GM19023 (cell line): ENCODE results near the gene TENM4.

Experiments
- ATAC-seq: cut with Tn5 transposase; IDR thresholded peaks from one replicate; pipeline ENCODE4 v1.9.1; 2021; ENCODE audit warnings: mild to moderate bottlenecking, moderate library complexity; ENCODE audit not compliant: unreplicated experiment

The TENM4 gene

GRCh38 chr11:78773492-78773891 is 667.3 kb downstream of the TENM4 start:
- ATAC-seq = no peak

DNA sequence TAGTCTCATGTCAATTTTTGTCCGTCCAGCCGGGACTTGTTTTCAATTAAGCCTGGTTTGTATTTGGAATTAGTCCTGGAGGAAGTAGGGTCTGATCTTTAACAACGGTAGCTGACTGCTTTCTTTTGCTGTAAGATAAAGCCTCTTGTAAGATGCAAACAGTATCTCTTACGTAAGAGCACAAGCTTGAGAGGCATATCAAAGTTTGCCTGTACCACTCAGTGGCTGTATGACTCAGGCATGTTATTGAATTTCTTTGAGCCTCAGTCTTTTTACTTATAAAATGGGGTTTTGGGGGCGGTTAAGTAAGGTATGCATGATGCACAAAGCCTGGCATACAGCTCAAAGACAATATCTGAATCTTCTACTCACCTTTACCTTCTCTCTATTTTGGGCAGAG is 667.8 kb downstream of the TENM4 start:
- ATAC-seq = no peak

DNA sequence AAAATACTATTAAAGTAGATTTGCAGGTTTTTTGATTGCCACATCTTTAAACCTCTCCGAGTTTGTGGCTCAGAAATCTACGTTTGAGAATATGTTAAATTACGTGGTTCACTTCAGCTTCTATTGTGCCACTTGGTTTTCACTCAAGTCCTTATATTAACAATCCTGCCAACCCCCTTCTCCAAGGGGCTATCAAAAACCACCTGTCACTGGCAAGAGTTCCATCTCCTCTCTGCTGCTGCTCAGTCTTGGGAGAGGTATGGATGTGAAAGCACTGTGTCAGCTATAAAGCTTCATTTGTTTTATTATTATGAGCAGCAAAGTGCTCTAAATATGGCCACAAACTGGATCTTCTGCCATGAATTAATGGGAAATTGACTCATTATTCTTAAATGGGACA is 668.6 kb downstream of the TENM4 start:
- no peak for ATAC-seq

- ATAC-seq = no peak
These were observed 669.9 kb downstream of the TENM4 start for GRCh38 chr11:78770931-78771330.

DNA sequence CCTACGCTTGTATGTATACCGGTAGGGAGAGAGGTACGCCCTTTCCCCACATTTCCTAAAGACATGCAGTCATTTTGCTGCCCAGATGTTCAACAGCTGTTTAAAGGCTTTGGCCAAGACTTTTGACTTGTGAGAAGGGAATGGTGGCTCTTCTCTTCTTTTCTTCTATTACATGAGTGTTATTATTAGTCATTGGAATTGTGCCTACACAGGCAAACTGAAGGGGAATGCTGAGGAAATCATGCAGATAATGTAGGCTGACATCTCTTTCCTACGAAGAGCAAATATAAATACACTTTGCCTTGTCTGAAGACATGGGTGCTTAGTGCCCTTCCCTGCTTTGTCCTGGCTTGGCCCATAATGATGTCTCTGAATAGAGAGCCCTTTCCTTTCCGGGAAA is 671.9 kb downstream of the TENM4 start:
- no peak for ATAC-seq

GRCh38 chr11:78768345-78768744 is 672.5 kb downstream of the TENM4 start:
- no peak for ATAC-seq

DNA sequence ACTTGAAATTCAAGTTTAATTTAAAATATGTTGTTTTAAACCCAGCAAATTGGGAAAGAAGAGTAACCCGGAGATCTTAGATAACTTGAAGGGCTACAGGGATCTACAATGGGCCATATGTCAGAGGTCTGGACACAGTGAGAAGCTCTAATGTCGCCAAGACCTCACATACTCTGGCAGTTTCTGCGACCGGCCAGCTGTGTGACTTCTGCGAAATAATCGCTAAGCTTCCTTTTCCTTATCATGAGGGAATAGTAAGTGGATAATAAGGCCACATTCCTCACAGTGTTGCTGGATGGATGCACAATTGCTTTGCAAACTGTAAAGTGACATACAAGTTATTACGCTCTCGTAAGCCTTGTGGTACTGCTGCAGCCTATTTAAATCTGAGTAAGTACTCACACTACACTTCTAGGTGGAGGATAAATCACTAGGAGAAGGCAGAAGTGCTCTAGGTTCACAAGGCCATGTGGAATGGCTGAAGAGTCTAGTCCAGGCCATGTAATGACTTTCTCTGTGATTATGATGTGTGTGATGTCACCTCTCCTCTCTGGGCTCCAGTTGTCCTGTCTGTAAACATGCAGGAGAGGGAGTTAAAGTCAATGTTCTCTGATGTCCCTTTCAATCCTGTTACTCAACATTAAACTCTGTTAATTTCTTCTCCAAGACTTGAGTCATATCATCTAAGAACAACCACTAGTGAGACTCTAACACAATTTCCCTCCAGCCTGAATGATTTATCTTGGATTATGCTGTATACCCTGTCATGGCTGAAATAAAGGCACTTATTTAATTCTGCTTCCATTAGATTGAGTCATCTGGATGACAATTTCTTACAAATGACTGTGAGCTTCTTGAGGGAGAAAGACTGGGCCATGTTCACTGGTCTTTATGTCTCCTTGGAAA is 673.5 kb downstream of the TENM4 start:
- ATAC-seq = no peak

GRCh38 chr11:78764946-78765345 is 675.9 kb downstream of the TENM4 start:
- ATAC-seq = no peak

DNA sequence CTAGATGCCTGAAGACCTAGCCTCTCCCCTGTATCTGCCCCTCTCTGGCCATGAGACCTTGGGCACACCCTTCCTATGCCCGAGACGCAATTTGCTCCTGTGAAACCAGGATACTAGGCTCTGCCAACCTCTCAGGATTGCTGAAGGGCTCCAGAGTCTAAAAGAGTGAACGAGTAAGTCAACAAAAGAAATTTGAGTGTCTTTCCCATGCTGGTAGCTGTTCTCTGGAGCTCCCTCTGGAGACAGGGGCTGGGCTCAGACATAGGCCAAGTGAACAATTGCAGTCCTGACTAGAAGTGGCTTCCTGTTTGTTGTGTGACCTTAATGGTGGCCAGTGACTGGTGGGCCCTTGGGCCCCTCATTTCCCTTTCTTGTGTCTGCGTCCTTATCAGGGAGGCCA is 677.2 kb downstream of the TENM4 start:
- no peak for ATAC-seq

GRCh38 chr11:78762105-78762504 is 678.7 kb downstream of the TENM4 start:
- ATAC-seq = no peak

DNA sequence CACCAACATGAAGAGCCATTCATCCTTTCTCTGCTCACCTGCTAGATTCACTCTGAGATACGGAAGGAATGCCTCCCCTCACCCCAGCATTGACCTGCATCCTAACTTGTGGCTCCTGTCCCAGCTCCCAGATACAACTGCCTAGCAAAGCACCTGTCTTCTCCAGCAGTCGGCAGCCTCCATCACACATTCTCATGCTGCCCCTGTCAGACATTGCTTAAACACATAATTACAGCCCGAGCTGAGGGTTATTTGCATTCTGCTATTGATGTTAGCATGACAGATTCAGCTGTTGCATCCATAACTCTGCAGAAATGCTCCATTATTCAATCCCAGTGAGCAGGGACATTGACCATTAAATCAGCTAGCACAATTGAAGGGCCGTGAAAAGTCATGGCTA is 681.8 kb downstream of the TENM4 start:
- ATAC-seq = no peak

DNA sequence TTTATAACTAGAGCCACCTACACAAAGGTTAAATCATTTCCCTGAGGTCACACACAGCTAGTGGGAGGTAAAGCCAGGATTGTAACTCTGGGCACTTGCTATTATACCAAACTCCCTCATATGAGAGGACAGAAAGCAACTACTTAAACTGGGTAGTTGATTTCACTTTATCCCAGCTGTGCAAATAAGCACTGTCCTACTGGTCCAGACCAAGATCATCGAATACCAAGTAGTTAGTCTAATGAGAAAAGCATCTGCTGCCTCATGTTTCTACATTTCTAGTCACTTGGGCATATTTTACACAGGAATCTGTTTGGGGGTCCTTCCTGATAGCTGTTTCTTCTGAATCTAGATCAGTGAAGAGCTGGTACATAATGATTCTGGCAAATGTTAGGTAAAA is 687.5 kb downstream of the TENM4 start:
- no peak for ATAC-seq

DNA sequence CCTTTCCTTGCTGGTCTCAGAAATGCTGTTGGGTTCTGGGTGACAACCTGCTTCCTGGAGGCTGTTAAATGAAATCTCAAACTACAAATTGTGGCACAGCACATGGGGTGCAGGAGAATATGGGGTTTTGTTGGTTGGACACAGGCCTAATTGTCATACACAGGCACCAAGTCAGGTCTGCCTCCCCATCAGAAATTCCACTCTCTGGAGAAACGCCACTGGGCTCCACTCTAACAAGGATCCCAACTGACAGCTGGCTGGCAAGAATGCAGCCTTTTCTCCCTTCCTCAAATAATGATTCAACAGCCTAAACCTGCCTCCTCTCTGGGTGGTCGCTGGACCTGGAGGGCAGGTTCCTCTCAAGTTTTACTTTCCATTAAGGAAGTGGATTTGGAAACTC is 688.3 kb downstream of the TENM4 start:
- no peak for ATAC-seq

DNA sequence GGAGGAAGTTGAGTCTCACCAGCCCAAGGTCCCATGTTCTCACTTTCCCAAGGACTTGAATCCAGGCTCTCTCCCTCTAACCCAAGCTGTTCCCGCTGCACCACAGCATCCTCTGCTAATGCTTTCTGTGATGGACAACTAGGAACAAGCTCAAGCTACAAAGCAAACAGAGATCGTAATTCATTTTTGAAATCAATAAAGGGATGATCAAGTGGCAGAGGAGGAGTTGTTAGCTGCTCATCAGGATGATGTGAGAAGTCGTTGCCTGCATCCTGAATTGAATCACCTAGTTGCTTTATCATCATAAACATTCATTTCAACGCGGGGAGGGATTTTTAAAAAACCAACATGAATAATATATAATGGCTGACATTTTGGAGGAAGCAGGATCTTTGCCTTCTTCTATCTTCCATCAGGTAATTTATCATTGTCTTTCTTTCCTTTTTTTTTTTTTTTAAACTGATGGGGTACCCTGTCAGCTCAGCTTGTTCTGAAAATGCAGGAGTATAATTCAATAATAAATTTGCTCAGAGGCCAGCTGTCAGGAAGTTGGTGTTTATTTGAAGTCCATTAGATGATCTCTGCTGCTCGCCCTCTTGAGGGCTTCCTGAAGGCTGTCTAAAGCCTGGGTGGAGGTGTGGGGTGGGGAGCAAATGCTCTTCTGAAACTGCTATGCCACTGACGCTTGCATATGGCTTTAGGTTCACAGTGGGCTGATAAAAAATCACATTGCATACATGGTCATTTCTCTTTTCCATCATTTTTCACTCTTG is 691.7 kb downstream of the TENM4 start:
- ATAC-seq = no peak

DNA sequence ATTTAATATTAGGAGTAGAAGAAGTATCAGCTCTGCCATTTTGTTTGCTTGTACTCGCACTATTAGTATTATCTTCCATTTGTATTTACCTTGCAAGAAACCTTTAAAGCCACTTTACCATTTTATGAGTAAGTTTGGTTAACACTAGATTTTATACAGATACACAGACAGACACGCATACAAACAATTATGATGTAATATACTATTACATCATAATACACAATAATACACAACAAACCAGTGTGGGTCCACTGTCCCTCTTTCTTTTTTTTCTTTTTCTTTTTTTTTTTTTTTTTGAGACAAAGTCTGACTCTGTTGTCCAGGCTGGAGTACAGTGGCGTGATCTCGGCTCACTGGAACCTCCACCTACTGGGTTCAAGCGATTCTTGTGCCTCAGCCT is 695.9 kb downstream of the TENM4 start:
- ATAC-seq = no peak

GRCh38 chr11:78744202-78744601 is 696.6 kb downstream of the TENM4 start:
- no peak for ATAC-seq

DNA sequence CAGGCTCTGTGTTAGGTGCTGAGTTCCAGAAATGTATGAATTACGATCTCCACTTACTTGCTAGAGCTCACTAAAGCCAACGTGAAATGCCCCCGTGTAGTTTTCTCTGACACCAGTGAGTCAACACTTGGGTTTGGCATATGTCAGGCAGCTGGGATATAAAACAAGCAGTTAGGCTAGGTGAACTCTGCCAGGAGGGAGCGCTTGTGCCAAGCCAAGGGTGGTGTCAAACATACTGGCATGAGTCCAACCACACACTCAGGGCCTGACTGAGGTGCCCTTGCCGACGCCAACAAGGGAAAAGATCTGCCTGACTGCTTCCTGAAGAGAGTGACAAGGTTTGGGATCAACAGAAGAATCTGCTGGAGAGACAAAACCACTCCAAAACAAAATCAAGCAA is 698.4 kb downstream of the TENM4 start:
- ATAC-seq = no peak

DNA sequence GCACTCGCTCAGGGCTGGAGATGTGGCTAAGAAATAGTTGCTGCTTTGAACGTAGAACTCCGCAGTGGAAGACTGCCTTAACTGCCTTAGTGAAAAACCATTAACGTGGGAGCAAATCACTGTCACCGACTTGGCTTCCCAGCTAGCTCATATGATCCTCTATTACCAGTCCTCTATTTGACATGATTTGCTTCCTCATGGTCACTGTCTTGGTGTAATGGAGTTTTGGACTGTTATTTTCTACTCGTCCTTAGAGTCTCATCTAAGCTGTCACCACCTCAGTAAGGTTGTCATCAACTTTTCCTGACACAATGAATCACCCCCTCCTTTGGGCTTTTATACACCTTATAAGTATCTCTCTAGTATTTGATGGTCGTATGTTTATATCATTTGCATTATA is 699.1 kb downstream of the TENM4 start:
- ATAC-seq = no peak

GRCh38 chr11:78740199-78741071 is 700.4 kb downstream of the TENM4 start:
- ATAC-seq = no peak

GRCh38 chr11:78737891-78738290 is 702.9 kb downstream of the TENM4 start:
- ATAC-seq = no peak

DNA sequence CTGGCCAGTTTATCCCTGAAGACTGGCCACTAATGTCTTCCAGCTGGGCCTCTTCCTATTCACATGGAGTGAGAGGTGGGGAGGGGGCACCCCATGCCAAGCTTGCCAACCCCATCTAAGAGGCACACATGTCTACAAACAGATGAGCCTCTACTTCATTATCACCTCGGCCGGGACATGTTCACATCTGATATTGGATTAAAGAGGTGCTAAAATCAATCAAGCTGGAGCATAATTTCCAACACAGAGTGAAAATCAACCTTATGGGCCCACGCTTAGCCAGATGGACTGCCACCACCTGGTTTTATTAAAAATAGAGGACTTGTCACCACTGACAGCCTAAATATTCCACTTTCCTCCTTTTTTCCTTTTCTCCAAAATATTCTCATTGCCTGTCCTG is 703.5 kb downstream of the TENM4 start:
- no peak for ATAC-seq
